A673 (cell line): ENCODE data around the gene SLC39A3. TPM values are rescaled to one million over a fixed set of nuclear protein-coding genes. Genes with fewer than 3 reads are reported as not detected.

ENCODE experiments used
- BruUV-seq: library from RNA; stranded (reverse); fragments of 400-500 nt; replicated peaks from 2 replicates; lab custom pipeline; 2021; lab: Mats Ljungman, UMichigan
- CTCF ChIA-PET: fragments of 300-600 bp; sonication (Branson Sonifier 250); formaldehyde crosslinking; loops from one replicate; lab custom pipeline; 2022; ENCODE audit warnings: antibody characterized with exemption; lab: Charles Lee
- POLR2A ChIA-PET: fragments of 300-600 bp; sonication (Branson Sonifier 250); formaldehyde crosslinking; loops from one replicate; lab custom pipeline; 2022; ENCODE audit warnings: antibody characterized with exemption; ENCODE audit not compliant: low non-redundant PET; lab: Charles Lee
- DNase-seq: peaks from one replicate; pipeline ENCODE4 v3.0.0-alpha.2; 2015; ENCODE audit warnings: low spot score
- H3K27ac ChIP-seq: fragments of 200-600 bp; sonication (generic); 2 replicates; pipeline ENCODE4 v1.5.1; 2016; ENCODE audit warnings: mixed run types, low read depth, mild to moderate bottlenecking, mixed read lengths, antibody characterized with exemption, low read length; ENCODE audit not compliant: poor library complexity, severe bottlenecking
- H3K27me3 ChIP-seq: fragments of 200-600 bp; sonication (generic); replicated peaks from 2 replicates; pipeline ENCODE4 v1.6.1; 2017; ENCODE audit warnings: mixed run types, low read depth, mild to moderate bottlenecking, mixed read lengths, antibody characterized with exemption, low read length; ENCODE audit not compliant: insufficient read depth, poor library complexity
- H3K36me3 ChIP-seq: fragments of 200-600 bp; sonication (generic); 2 replicates; pipeline ENCODE4 v1.6.1; 2016; ENCODE audit warnings: mixed run types, mild to moderate bottlenecking, mixed read lengths, antibody characterized with exemption, low read length; ENCODE audit not compliant: insufficient read depth, poor library complexity, severe bottlenecking
- H3K4me1 ChIP-seq: fragments of 200-600 bp; sonication (generic); 2 replicates; pipeline ENCODE4 v1.6.1; 2017; ENCODE audit warnings: mixed run types, mild to moderate bottlenecking, mixed read lengths, antibody characterized with exemption, low read length; ENCODE audit not compliant: insufficient read depth, poor library complexity, severe bottlenecking
- H3K4me3 ChIP-seq: fragments of 200-600 bp; sonication (generic); 2 replicates; pipeline ENCODE4 v1.5.1; 2016; ENCODE audit warnings: low read depth, mixed run types, mild to moderate bottlenecking, mixed read lengths, low read length; ENCODE audit not compliant: poor library complexity, severe bottlenecking
- H3K9me3 ChIP-seq: fragments of 200-600 bp; sonication (generic); 2 replicates; pipeline ENCODE4 v1.6.1; 2016; ENCODE audit warnings: mixed run types, low read depth, mild to moderate bottlenecking, mixed read lengths, antibody characterized with exemption, low read length; ENCODE audit not compliant: poor library complexity, severe bottlenecking
- CTCF ChIP-seq: fragments of 300-800, 200-600 bp; sonication (generic); conservative IDR thresholded peaks from 2 replicates; pipeline ENCODE4 v1.5.1; 2017; ENCODE audit warnings: low read depth, mild to moderate bottlenecking, antibody characterized with exemption, low read length, moderate library complexity, mixed read lengths
- EZH2 ChIP-seq: fragments of 200-600 bp; sonication (generic); IDR thresholded peaks from 2 replicates; pipeline ENCODE4 v1.6.1; 2017; ENCODE audit warnings: borderline replicate concordance, low read depth, mild to moderate bottlenecking, mixed read lengths, antibody characterized with exemption, low read length; ENCODE audit not compliant: poor library complexity, severe bottlenecking
- intact Hi-C: fragments of 100-400 bp; cut with micrococcal nuclease; formaldehyde crosslinking; loops from one replicate; pipeline ENCODE4 v1.10.0; 2022; ENCODE audit not compliant: unreplicated experiment
- total RNA-seq: library from RNA; stranded (reverse); gene quantifications from 2 replicates; pipeline ENCODE4 v1.2.3, GENCODE V29; 2021

SLC39A3 gene
- total RNA-seq, 1 experiment from 2014 or later: 44.8 TPM

GRCh38 chr19:2729943-2730818 is 9.6 kb downstream of the SLC39A3 start:
- Histone ChIP-seq H3K4me1 (no peaks in the 10 kb centered on the region), H3K9me3 (no peaks in the 10 kb centered on the region), H3K27me3 (peaks cover 11% of the 10 kb centered on the region), H3K36me3 (no peaks in the 10 kb centered on the region), H3K4me3 (no peak overlapping the region), H3K27ac (no peak overlapping the region)
- BruUV-seq: no TSS peak
- CTCF ChIA-PET: interaction anchor here (0.5 kb wide), 1 partner anchor 93 kb away, joined by 3 read pairs; no protein-coding TSS in a partner anchor
- POLR2A ChIA-PET: no interaction called here
- no peak for DNase-seq
- intact Hi-C loops: no loop called here
- TF ChIP-seq CTCF: no peak
- no peak for TF ChIP-seq EZH2

- intact Hi-C loops: no loop called here
- H3K27ac ChIP-seq: no peak overlapping the region
- no peak for DNase-seq
- CTCF ChIA-PET: no interaction called here
- H3K4me1 ChIP-seq: no peaks in the 10 kb centered on the region
- H3K9me3 ChIP-seq: no peaks in the 10 kb centered on the region
- no peak overlapping the region for H3K4me3 ChIP-seq
- POLR2A ChIA-PET: interaction anchor here (0.6 kb wide), 1 partner anchor 56 kb away, joined by 5 read pairs; no protein-coding TSS in a partner anchor
- BruUV-seq: no TSS peak
- no peaks in the 10 kb centered on the region for H3K36me3 ChIP-seq
- peaks cover 11% of the 10 kb centered on the region for H3K27me3 ChIP-seq
- no peak for TF ChIP-seq CTCF
- TF ChIP-seq EZH2: no peak
Observed at GRCh38 chr19:2728783-2729387, 10.9 kb downstream of the SLC39A3 start.

GRCh38 chr19:2727640-2727944 is 12.2 kb downstream of the SLC39A3 start:
- intact Hi-C loops: no loop called here
- TF ChIP-seq EZH2: no peak
- no peak for TF ChIP-seq CTCF
- DNase-seq: no peak
- peaks cover 11% of the 10 kb centered on the region for H3K27me3 ChIP-seq
- no TSS peak for BruUV-seq
- CTCF ChIA-PET: no interaction called here
- no peaks in the 10 kb centered on the region for H3K9me3 ChIP-seq
- H3K4me1 ChIP-seq: no peaks in the 10 kb centered on the region
- no peaks in the 10 kb centered on the region for H3K36me3 ChIP-seq
- H3K27ac ChIP-seq: no peak overlapping the region
- POLR2A ChIA-PET: no interaction called here
- H3K4me3 ChIP-seq: no peak overlapping the region
